Esophagus muscularis mucosa (tissue), 4 donors: ENCODE results near the gene RIT1. TPM values are rescaled to one million over a fixed set of nuclear protein-coding genes. Genes with fewer than 3 reads are reported as not detected.
"Not testable (repeated sequence)": the region's sequence is repeated elsewhere in the genome, so short reads cannot be mapped to it uniquely, and the experiment has no call there.

ENCODE experiments used
- DNase-seq: peaks from one replicate; pipeline ENCODE4 v3.0.0-alpha.2; 2017; ENCODE audit errors: extremely low spot score
- H3K27ac ChIP-seq, 4 donors: fragments of 200-600 bp; sonication (generic); replicated peaks in 1 of 4; 1 replicate in 3 of 4; 2 replicates in 1 of 4; pipeline ENCODE4 v1.5.1; 2016 to 2019; ENCODE audit warnings: mild to moderate bottlenecking in 1 of 4
- H3K27me3 ChIP-seq, 4 donors: fragments of 200-600 bp; sonication (generic); one replicate each; pipeline versions ENCODE4 v1.5.1 to v1.6.0; 2016 to 2019
- H3K36me3 ChIP-seq, 4 donors: fragments of 200-600 bp; sonication (generic); one replicate each; pipeline ENCODE4 v1.5.1; 2016 to 2019
- H3K4me1 ChIP-seq, 4 donors: fragments of 200-600 bp; sonication (generic); one replicate each; pipeline ENCODE4 v1.5.1; 2016 to 2019
- H3K4me3 ChIP-seq, 4 donors: fragments of 200-600 bp; sonication (generic); 1 replicate in 2 of 4; 2 replicates in 2 of 4; pipeline ENCODE4 v1.5.1; 2016 to 2019; ENCODE audit warnings: mild to moderate bottlenecking in 4 of 4, moderate library complexity in 1 of 4
- H3K9me3 ChIP-seq, 4 donors: fragments of 200-600 bp; sonication (generic); 1 replicate in 3 of 4; 2 replicates in 1 of 4; pipeline ENCODE4 v1.5.1; 2016 to 2019
- EP300 ChIP-seq: sonication (generic); formaldehyde crosslinking; IDR thresholded peaks from one replicate; pipeline ENCODE4 v1.6.1; 2017; ENCODE audit warnings: antibody characterized with exemption
- POLR2A ChIP-seq: fragments of 450-650 bp; IDR thresholded peaks from one replicate; pipeline ENCODE4 v1.6.1; 2017; ENCODE audit warnings: antibody characterized with exemption, moderate library complexity, mild to moderate bottlenecking, low read depth
- POLR2AphosphoS5 ChIP-seq, 2 donors: sonication (generic); formaldehyde crosslinking; IDR thresholded peaks; one replicate each; pipeline ENCODE4 v1.6.1; 2017; ENCODE audit warnings: antibody characterized with exemption in 2 of 2
- WGBS: methylation state at CpG from one replicate; pipeline ENCODE4 v1.1.5; 2018; 5-methylcytosine and 5-hydroxymethylcytosine counted together
- intact Hi-C: fragments of 100-400 bp; cut with DNase I; formaldehyde crosslinking; loops from one replicate; pipeline ENCODE4 v1.15.1; 2023
- total RNA-seq, 4 donors: library from RNA; depleted of rRNA; stranded (reverse); fragments of >200 nt; gene quantifications; one replicate each; pipeline versions ENCODE4 v1.1.0 to v1.2.1, GENCODE V29; 2016
- TF ChIP-seq, protein P1 (sequence below), 3 experiments: fragments of 200-600 bp in 2 of 3; fragments of 450-650 bp in 1 of 3; sonication (generic) in 2 of 3; IDR thresholded peaks; one replicate each; pipeline ENCODE4 v1.5.1; 2017 to 2019; ENCODE audit warnings: antibody characterized with exemption in 3 of 3, mild to moderate bottlenecking in 2 of 3, moderate library complexity in 1 of 3

RIT1 gene
- total RNA-seq, 4 donors from 2014 or later: 23.0 to 36.8 (median 32.3) TPM

DNA sequence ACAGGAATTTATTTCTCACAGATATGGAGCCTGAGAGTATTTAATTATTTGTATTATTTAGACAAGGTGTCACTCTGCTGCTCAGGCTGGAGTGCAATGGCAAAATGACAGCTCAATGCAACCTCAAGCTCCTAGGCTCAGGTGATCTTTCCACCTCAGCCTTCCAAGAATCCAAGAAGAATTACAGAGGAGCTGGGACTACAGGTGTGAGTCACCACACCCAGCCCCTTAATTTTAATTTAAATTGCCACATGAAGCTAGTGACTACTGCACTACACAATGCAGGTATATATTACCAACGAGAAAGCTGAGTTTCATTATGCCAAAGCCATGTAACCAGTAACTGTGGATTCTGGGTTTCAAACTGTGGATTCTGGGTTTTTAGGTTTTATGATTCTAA is 20.9 kb upstream of the RIT1 start:
- Histone ChIP-seq H3K27me3 (no peaks in the 10 kb centered on the region), H3K36me3 (peaks cover 33 to 65% (median 53%) of the 10 kb centered on the region in 4 donors), H3K9me3 (no peaks in the 10 kb centered on the region), H3K4me3 (no peak overlapping the region), H3K4me1 (peaks cover 41 to 52% (median 51%) of the 10 kb centered on the region in 4 donors), H3K27ac (no peak overlapping the region)
- TF ChIP-seq POLR2A (no peak), POLR2AphosphoS5 (IDR thresholded peaks at IDR 0.05) (no peak), EP300 (no peak)
- TF ChIP-seq, protein P1, sequence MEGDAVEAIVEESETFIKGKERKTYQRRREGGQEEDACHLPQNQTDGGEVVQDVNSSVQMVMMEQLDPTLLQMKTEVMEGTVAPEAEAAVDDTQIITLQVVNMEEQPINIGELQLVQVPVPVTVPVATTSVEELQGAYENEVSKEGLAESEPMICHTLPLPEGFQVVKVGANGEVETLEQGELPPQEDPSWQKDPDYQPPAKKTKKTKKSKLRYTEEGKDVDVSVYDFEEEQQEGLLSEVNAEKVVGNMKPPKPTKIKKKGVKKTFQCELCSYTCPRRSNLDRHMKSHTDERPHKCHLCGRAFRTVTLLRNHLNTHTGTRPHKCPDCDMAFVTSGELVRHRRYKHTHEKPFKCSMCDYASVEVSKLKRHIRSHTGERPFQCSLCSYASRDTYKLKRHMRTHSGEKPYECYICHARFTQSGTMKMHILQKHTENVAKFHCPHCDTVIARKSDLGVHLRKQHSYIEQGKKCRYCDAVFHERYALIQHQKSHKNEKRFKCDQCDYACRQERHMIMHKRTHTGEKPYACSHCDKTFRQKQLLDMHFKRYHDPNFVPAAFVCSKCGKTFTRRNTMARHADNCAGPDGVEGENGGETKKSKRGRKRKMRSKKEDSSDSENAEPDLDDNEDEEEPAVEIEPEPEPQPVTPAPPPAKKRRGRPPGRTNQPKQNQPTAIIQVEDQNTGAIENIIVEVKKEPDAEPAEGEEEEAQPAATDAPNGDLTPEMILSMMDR (IDR thresholded peaks at IDR 0.05): no peak
- no peak for DNase-seq
- WGBS: 56% methylated on average over 1 of the region's 1 CpG
- intact Hi-C loops: no loop called here

DNA sequence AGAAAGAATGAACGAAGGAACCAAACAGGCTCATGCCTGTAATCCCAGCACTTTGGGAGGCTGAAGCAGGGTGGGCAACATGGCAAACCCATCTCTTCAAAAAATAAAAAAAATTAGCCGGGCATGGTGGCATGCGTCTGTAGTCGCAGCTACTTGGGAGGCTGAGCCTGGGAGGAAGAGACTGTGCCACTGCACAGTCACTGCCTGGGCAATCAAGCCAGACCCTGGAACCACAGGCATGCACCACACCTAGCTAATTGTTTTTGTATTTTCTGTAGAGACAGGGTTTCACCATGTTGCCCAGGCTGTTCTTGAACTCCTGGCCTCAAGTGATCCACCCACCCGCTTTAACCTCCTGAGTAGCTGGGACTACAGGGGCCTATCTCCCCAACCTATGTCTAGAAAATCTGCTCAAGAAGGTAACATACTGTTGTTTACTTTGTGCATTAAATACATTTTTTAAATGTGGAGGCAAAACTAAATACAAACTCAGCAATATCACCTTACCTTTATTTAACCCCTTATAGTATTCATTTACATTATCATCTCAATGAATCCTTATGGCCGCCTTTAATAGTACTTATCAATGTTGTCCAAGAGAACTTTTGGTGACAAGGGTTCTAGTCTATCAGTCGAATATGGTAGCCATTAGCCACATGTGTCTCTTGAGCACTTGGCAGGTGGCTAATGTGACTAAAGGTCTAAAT is 20.3 kb upstream of the RIT1 start:
- Histone ChIP-seq H3K27ac (peak overlapping the region in 1 of 4 donors; percentile 21), H3K4me1 (peaks cover 41 to 52% (median 51%) of the 10 kb centered on the region in 4 donors), H3K9me3 (no peaks in the 10 kb centered on the region), H3K27me3 (no peaks in the 10 kb centered on the region), H3K36me3 (peaks cover 39 to 71% (median 59%) of the 10 kb centered on the region in 4 donors), H3K4me3 (peak overlapping the region in 3 of 4 donors; percentile 10 to 29 (median 12))
- WGBS: 72% methylated on average over 7 of the region's 7 CpGs
- intact Hi-C loops: no loop called here
- TF ChIP-seq, protein P1 (IDR thresholded peaks at IDR 0.05): no peak
- TF ChIP-seq EP300: no peak
- TF ChIP-seq POLR2A: no peak
- TF ChIP-seq POLR2AphosphoS5 (IDR thresholded peaks at IDR 0.05): no peak
- no peak for DNase-seq

DNA sequence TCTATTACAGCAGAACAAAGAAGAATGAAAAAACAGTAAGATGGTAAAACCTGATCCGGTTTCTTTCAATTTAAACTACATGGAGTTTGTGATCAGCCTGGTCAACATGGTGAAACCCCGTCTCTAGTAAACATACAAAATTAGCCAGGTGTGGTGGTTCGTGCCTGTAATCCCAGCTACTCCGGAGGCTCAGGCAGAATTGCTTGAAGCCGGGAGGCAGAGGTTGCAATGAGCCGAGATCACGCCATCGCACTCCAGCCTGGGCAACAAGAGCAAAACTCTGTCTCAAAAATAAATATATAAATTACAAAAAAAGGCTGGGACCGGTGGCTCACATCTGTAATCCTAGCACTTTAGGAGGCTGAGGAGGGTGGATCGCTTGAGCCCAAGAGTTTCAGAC is 19.6 kb upstream of the RIT1 start:
- H3K27me3 ChIP-seq, intact Hi-C loops, DNase-seq, H3K9me3 ChIP-seq: not testable (repeated sequence)
- Histone ChIP-seq H3K27ac (peak overlapping the region in 1 of 4 donors; percentile 21), H3K4me1 (peaks cover 41 to 52% (median 51%) of the 10 kb centered on the region in 4 donors), H3K4me3 (peak overlapping the region in 3 of 4 donors; percentile 10 to 29 (median 12)), H3K36me3 (peaks cover 46 to 79% (median 66%) of the 10 kb centered on the region in 4 donors)
- 72% methylated on average over 10 of the region's 10 CpGs for WGBS

- peaks cover 38 to 51% (median 44%) of the 10 kb centered on the region in 4 donors for H3K4me1 ChIP-seq
- peaks cover 63 to 96% (median 83%) of the 10 kb centered on the region in 4 donors for H3K36me3 ChIP-seq
- TF ChIP-seq EP300 (no peak), POLR2A (no peak), POLR2AphosphoS5 (IDR thresholded peaks at IDR 0.05) (no peak)
- TF ChIP-seq, protein P1 (IDR thresholded peaks at IDR 0.05): no peak
- WGBS: 73% methylated on average over 5 of the region's 5 CpGs
- H3K9me3 ChIP-seq: no peaks in the 10 kb centered on the region
- no peak overlapping the region for H3K4me3 ChIP-seq
- no peak overlapping the region for H3K27ac ChIP-seq
- no peak for DNase-seq
- intact Hi-C loops: no loop called here
- no peaks in the 10 kb centered on the region for H3K27me3 ChIP-seq
Measured at GRCh38 chr1:155929057-155929456, 17.9 kb upstream of the RIT1 start.

DNA sequence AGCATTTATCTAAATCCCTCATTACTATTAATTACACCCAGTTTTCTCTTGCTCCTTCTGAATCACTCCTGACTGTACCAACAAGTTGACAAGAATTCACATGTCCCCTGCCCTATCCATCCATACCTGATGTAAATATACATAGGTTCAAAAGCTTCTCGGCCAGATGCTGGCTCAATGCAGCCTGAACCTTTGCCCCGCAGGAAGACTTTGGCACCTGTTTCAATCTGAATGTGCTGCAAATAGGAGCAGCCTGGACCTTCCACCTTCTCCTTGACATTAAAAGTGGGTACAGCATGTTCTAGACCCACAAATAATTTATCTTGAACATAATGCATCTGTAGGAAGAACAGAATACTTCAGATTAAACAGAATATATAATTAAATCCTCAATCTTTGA is 14.4 kb upstream of the RIT1 start:
- Histone ChIP-seq H3K4me1 (peaks cover 5 to 27% (median 12%) of the 10 kb centered on the region in 4 donors), H3K27me3 (no peaks in the 10 kb centered on the region), H3K36me3 (peaks cover 95 to 100% (median 98%) of the 10 kb centered on the region in 4 donors), H3K27ac (no peak overlapping the region), H3K9me3 (no peaks in the 10 kb centered on the region), H3K4me3 (no peak overlapping the region)
- WGBS: 80% methylated on average over 2 of the region's 2 CpGs
- TF ChIP-seq, protein P1 (IDR thresholded peaks at IDR 0.05): no peak
- no peak for TF ChIP-seq POLR2A
- TF ChIP-seq POLR2AphosphoS5 (IDR thresholded peaks at IDR 0.05): no peak
- no peak for TF ChIP-seq EP300
- intact Hi-C loops: no loop called here
- no peak for DNase-seq
